H1 (cell line): Measurements from ENCODE around the gene FADS6. TPM values are rescaled to one million over a fixed set of nuclear protein-coding genes. Genes with fewer than 3 reads are reported as not detected.

ENCODE experiments used
- CTCF ChIA-PET: fragments of 300-600 bp; sonication (Branson Sonifier 250); formaldehyde crosslinking; loops from one replicate; lab custom pipeline; 2021; ENCODE audit not compliant: partially characterized antibody; lab: Charles Lee
- POLR2A ChIA-PET: fragments of 300-600 bp; sonication (Branson Sonifier 250); formaldehyde crosslinking; loops from one replicate; lab custom pipeline; 2021; ENCODE audit warnings: inconsistent platforms; ENCODE audit not compliant: partially characterized antibody; lab: Charles Lee
- DNase-seq, 2 experiments: peaks; one replicate each; pipeline versions ENCODE4 v3.0.0 to v3.0.0-alpha.2; 2010 to 2022; ENCODE audit warnings: low spot score in 2 of 2, low read depth in 1 of 2, mixed read lengths in 1 of 2
- FAIRE-seq: peaks from 2 replicates; lab custom pipeline; 2011; peaks lifted over from hg19 to GRCh38; lab: Jason Lieb, UNC
- H2AFZ ChIP-seq: 2 replicates; pipeline ENCODE4 v1.8.1; 2012; ENCODE audit warnings: low read length, inconsistent platforms
- H2AK5ac ChIP-seq: 2 replicates; pipeline ENCODE4 v1.6.1; 2013; ENCODE audit warnings: low read depth, low read length
- H2BK120ac ChIP-seq: replicated peaks from 2 replicates; pipeline ENCODE3; 2013; ENCODE audit warnings: low read depth, low read length, inconsistent platforms
- H2BK12ac ChIP-seq: 2 replicates; pipeline ENCODE4 v1.6.1; 2013; ENCODE audit warnings: low read depth, low read length
- H2BK15ac ChIP-seq: 2 replicates; pipeline ENCODE4 v1.6.1; 2013; ENCODE audit warnings: low read length
- H2BK20ac ChIP-seq: 2 replicates; pipeline ENCODE4 v1.6.1; 2013; ENCODE audit warnings: low read length
- H2BK5ac ChIP-seq: 2 replicates; pipeline ENCODE4 v1.6.1; 2013; ENCODE audit warnings: low read depth, low read length
- H3K14ac ChIP-seq: 2 replicates; pipeline ENCODE4 v1.6.1; 2013; ENCODE audit warnings: inconsistent platforms; ENCODE audit not compliant: insufficient read length
- H3K18ac ChIP-seq: 2 replicates; pipeline ENCODE4 v1.6.1; 2013; ENCODE audit warnings: low read length; ENCODE audit errors: extremely low read depth
- H3K23ac ChIP-seq: 2 replicates; pipeline ENCODE4 v1.6.1; 2013; ENCODE audit warnings: inconsistent platforms; ENCODE audit not compliant: insufficient read length
- H3K23me2 ChIP-seq: 2 replicates; pipeline ENCODE4 v1.6.1; 2013; ENCODE audit warnings: low read depth, low read length
- H3K27ac ChIP-seq: 2 replicates; pipeline ENCODE4 v1.6.1; 2011; ENCODE audit warnings: low read depth, low read length, inconsistent platforms
- H3K27me3 ChIP-seq, 4 experiments: replicated peaks in 1 of 4; 1 replicate in 1 of 4; 2 replicates in 3 of 4; pipeline versions ENCODE4 v1.6.1 to v1.8.1; 2011 to 2013; ENCODE audit warnings: low read length in 3 of 4, mild to moderate bottlenecking in 3 of 4, inconsistent platforms in 2 of 4, mixed read lengths in 2 of 4, moderate library complexity in 1 of 4; ENCODE audit not compliant: control insufficient read depth in 3 of 4, insufficient read depth in 3 of 4; ENCODE audit errors: extremely low read depth in 1 of 4
- H3K36me3 ChIP-seq, 4 experiments: 2 replicates each; pipeline versions ENCODE4 v1.6.1 to v1.8.1; 2011 to 2013; ENCODE audit warnings: mild to moderate bottlenecking in 4 of 4, low read length in 3 of 4, moderate library complexity in 2 of 4, control low read depth in 1 of 4, inconsistent platforms in 1 of 4; ENCODE audit not compliant: insufficient read depth in 4 of 4, control insufficient read depth in 2 of 4
- H3K4ac ChIP-seq: replicated peaks from 2 replicates; pipeline ENCODE3; 2013; ENCODE audit warnings: low read length, low read depth, mixed read lengths, inconsistent platforms; ENCODE audit not compliant: insufficient read length
- H3K4me1 ChIP-seq, 4 experiments: replicated peaks in 1 of 4; 1 replicate in 1 of 4; 2 replicates in 3 of 4; pipeline versions ENCODE4 v1.6.1 to v1.8.1; 2011 to 2013; ENCODE audit warnings: low read length in 3 of 4, inconsistent platforms in 2 of 4, mixed read lengths in 1 of 4; ENCODE audit not compliant: insufficient read depth in 4 of 4, control insufficient read depth in 3 of 4
- H3K4me2 ChIP-seq, 2 experiments: 2 replicates each; pipeline versions ENCODE4 v1.6.1 to v1.8.1; 2011 to 2013; ENCODE audit warnings: low read depth in 2 of 2, low read length in 2 of 2, control low read depth in 1 of 2, inconsistent platforms in 1 of 2, mild to moderate bottlenecking in 1 of 2; ENCODE audit not compliant: insufficient read depth in 1 of 2
- H3K4me3 ChIP-seq, 4 experiments: fragments of 200-600, 300-600 bp in 1 of 4; sonication (generic), shearing (Covaris generic), sonication (Bioruptor Twin) in 1 of 4; 2 replicates each; pipeline versions ENCODE4 v1.5.1 to v1.8.1; 2011 to 2016; ENCODE audit warnings: low read length in 4 of 4, low read depth in 3 of 4, control low read depth in 2 of 4, inconsistent platforms in 2 of 4, mild to moderate bottlenecking in 2 of 4, mixed read lengths in 1 of 4, moderate library complexity in 1 of 4; ENCODE audit not compliant: insufficient read depth in 2 of 4; ENCODE audit errors: extremely low read depth in 1 of 4
- H3K56ac ChIP-seq: replicated peaks from 2 replicates; pipeline ENCODE3; 2013; ENCODE audit warnings: low read depth, mild to moderate bottlenecking, mixed read lengths, low read length, inconsistent platforms; ENCODE audit not compliant: insufficient read length
- H3K79me1 ChIP-seq: 2 replicates; pipeline ENCODE4 v1.6.1; 2013; ENCODE audit warnings: low read depth, low read length, control low read depth
- H3K79me2 ChIP-seq, 2 experiments: 2 replicates each; pipeline versions ENCODE4 v1.6.1 to v1.8.1; 2012 to 2013; ENCODE audit warnings: low read length in 2 of 2, mild to moderate bottlenecking in 2 of 2, inconsistent platforms in 1 of 2; ENCODE audit not compliant: insufficient read depth in 2 of 2, control insufficient read depth in 1 of 2
- H3K9ac ChIP-seq, 4 experiments: replicated peaks in 1 of 4; 1 replicate in 1 of 4; 2 replicates in 3 of 4; pipeline versions ENCODE4 v1.6.1 to v1.8.1; 2011 to 2013; ENCODE audit warnings: low read depth in 3 of 4, low read length in 3 of 4, control low read depth in 2 of 4, mild to moderate bottlenecking in 2 of 4, moderate library complexity in 2 of 4, inconsistent platforms in 1 of 4; ENCODE audit errors: extremely low read depth in 1 of 4
- H3K9me3 ChIP-seq, 2 experiments: 2 replicates each; pipeline versions ENCODE4 v1.6.1 to v1.8.1; 2012 to 2013; ENCODE audit warnings: mild to moderate bottlenecking in 2 of 2, moderate library complexity in 2 of 2, control low read depth in 1 of 2, inconsistent platforms in 1 of 2, low read depth in 1 of 2, low read length in 1 of 2, mixed read lengths in 1 of 2; ENCODE audit not compliant: insufficient read depth in 2 of 2
- H4K20me1 ChIP-seq, 2 experiments: replicated peaks in 1 of 2; 2 replicates each; pipeline versions ENCODE3 to v1.8.1; 2011 to 2013; ENCODE audit warnings: inconsistent platforms in 2 of 2, low read length in 2 of 2, mild to moderate bottlenecking in 1 of 2; ENCODE audit not compliant: insufficient read depth in 2 of 2, control insufficient read depth in 1 of 2
- H4K5ac ChIP-seq: 2 replicates; pipeline ENCODE4 v1.6.1; 2013; ENCODE audit warnings: low read length, low read depth, mixed read lengths, inconsistent platforms; ENCODE audit not compliant: insufficient read length
- H4K8ac ChIP-seq: 2 replicates; pipeline ENCODE4 v1.8.0; 2013; ENCODE audit warnings: mild to moderate bottlenecking, moderate library complexity, low read length, inconsistent platforms; ENCODE audit not compliant: insufficient read depth; ENCODE audit errors: extremely low read depth
- H4K91ac ChIP-seq: replicated peaks from 2 replicates; pipeline ENCODE3; 2013; ENCODE audit warnings: low read length, mixed read lengths, inconsistent platforms; ENCODE audit not compliant: insufficient read length
- BACH1 ChIP-seq: IDR thresholded peaks from 2 replicates; pipeline ENCODE4 v1.6.1; 2012; ENCODE audit warnings: low read length, improper control_type of control experiment
- CHD2 ChIP-seq: IDR thresholded peaks from 2 replicates; pipeline ENCODE4 v1.6.1; 2012; ENCODE audit warnings: low read length, improper control_type of control experiment
- CTBP2 ChIP-seq: IDR thresholded peaks from 2 replicates; pipeline ENCODE4 v1.7.0; 2011; ENCODE audit warnings: borderline replicate concordance, mild to moderate bottlenecking, moderate library complexity, mixed read lengths, low read length; ENCODE audit not compliant: insufficient read depth, insufficient read length
- EP300 ChIP-seq, 2 experiments: IDR thresholded peaks; 1 replicate in 1 of 2; 2 replicates in 1 of 2; pipeline ENCODE4 v1.6.1; 2011 to 2012; ENCODE audit warnings: low read depth in 2 of 2, low read length in 2 of 2, mild to moderate bottlenecking in 2 of 2, borderline replicate concordance in 1 of 2, inconsistent platforms in 1 of 2, moderate library complexity in 1 of 2
- JUND ChIP-seq: IDR thresholded peaks from 2 replicates; pipeline ENCODE4 v1.6.1; 2011; ENCODE audit warnings: mild to moderate bottlenecking, improper control_type of control experiment, low read length
- KDM5A ChIP-seq: fragments of 200-600 bp; IDR thresholded peaks from 2 replicates; pipeline ENCODE4 v1.7.1; 2012; ENCODE audit warnings: mild to moderate bottlenecking, low read length, inconsistent platforms, mixed read lengths
- PHF8 ChIP-seq: fragments of 200-600 bp; sonication (generic); conservative IDR thresholded peaks from 2 replicates; pipeline ENCODE4 v1.7.1; 2012; ENCODE audit warnings: low read depth, mild to moderate bottlenecking, inconsistent platforms, low read length, moderate library complexity
- POU5F1 ChIP-seq: IDR thresholded peaks from 2 replicates; pipeline ENCODE4 v1.6.1; 2011; ENCODE audit warnings: low read depth, mild to moderate bottlenecking, low read length, moderate library complexity
- RBBP5 ChIP-seq: IDR thresholded peaks from 2 replicates; pipeline ENCODE4 v1.7.1; 2012; ENCODE audit warnings: low read depth, mild to moderate bottlenecking, inconsistent platforms, low read length, moderate library complexity, borderline replicate concordance
- USF2 ChIP-seq: IDR thresholded peaks from 2 replicates; pipeline ENCODE4 v1.6.1; 2011; ENCODE audit warnings: low read length, improper control_type of control experiment
- WGBS, 2 experiments: shearing (Covaris generic) in 1 of 2; methylation state at CpG; one replicate each; pipeline versions ENCODE4 v1.1.6 to v1.1.7; 2013 to 2015; ENCODE audit warnings: low lambda C conversion rate in 2 of 2, mixed read lengths in 2 of 2, inconsistent platforms in 1 of 2, low coverage in 1 of 2, missing lambda C conversion rate in 1 of 2; ENCODE audit not compliant: insufficient replicate concordance in 2 of 2, insufficient coverage in 1 of 2, insufficient read length in 1 of 2; ENCODE audit errors: extremely low coverage in 1 of 2, missing lambda C conversion rate in 1 of 2; 5-methylcytosine and 5-hydroxymethylcytosine counted together
- polyA plus RNA-seq, 7 experiments: library from polyadenylated mRNA; depleted of rRNA in 3 of 7; stranded (reverse) in 5 of 7; unstranded in 2 of 7; fragments of >200 nt in 5 of 7; fragments of 200-250 nt in 2 of 7; gene quantifications; 1 replicate in 5 of 7; 2 replicates in 1 of 7; 4 replicates in 1 of 7; pipeline versions ENCODE4 v1.2.1 to v1.2.3, GENCODE V29; 2011 to 2013; ENCODE audit warnings: missing spikeins in 2 of 7, mixed read lengths in 2 of 7
- total RNA-seq: library from RNA; stranded (reverse); fragmentation: NEBNext Ultra II Directional; extraction: Animal tissue kit (Norgen Biotek cat#: 25700); gene quantifications from 2 replicates; pipeline ENCODE4 v1.2.1, GENCODE V29; 2021
- TF ChIP-seq, protein P1 (sequence below): IDR thresholded peaks from 2 replicates; pipeline ENCODE4 v1.6.1; 2011; ENCODE audit warnings: low read depth, mild to moderate bottlenecking, low read length; ENCODE audit not compliant: insufficient read depth

The FADS6 gene
- total and polyA plus RNA-seq, 2 of the 8 experiments (the other 6 are each of a cell fraction or from before 2014, with no cell fraction given) = 0.56 to 2.5 TPM

GRCh38 chr17:74853048-74853397 is 40.4 kb downstream of the FADS6 start:
- H2BK5ac ChIP-seq = no peak overlapping the region
- H3K4me2 ChIP-seq = peak overlapping the region; percentile 69 to 94
- peak overlapping the region; percentile 25 for H3K4ac ChIP-seq
- H3K9me3 ChIP-seq = no peaks in the 10 kb centered on the region; a peak in 1 of 4 replicates
- FAIRE-seq (no peak), DNase-seq (no peak)
- H3K18ac ChIP-seq = peak overlapping the region; percentile 48; the same call in 1 of the 2 replicates
- no peak overlapping the region for H3K27ac ChIP-seq
- peak overlapping the region; percentile 46; the same call in 1 of the 2 replicates for H2BK15ac ChIP-seq
- no peak overlapping the region for H4K5ac ChIP-seq
- no peak overlapping the region for H3K14ac ChIP-seq
- no peak overlapping the region for H3K9ac ChIP-seq
- peak overlapping the region; percentile 54 for H4K91ac ChIP-seq
- no peaks in the 10 kb centered on the region for H3K79me2 ChIP-seq
- H3K36me3 ChIP-seq = no peaks in the 10 kb centered on the region
- WGBS, 2 experiments = 24% methylated on average over 9 of the region's 9 CpGs; no CpG with 5 or more reads in 1 of the 2 experiments
- H3K79me1 ChIP-seq = no peaks in the 10 kb centered on the region
- no peak overlapping the region for H3K56ac ChIP-seq
- no peak overlapping the region for H4K8ac ChIP-seq
- no peak overlapping the region for H3K23ac ChIP-seq
- H2AK5ac ChIP-seq = no peak overlapping the region
- no peak overlapping the region for H2BK20ac ChIP-seq
- peaks cover 28 to 92% (median 75%) of the 10 kb centered on the region in 4 experiments for H3K27me3 ChIP-seq
- peaks cover 4% of the 10 kb centered on the region; the same call in 1 of the 2 replicates for H3K23me2 ChIP-seq
- peak overlapping the region; percentile 40 to 70 (median 59) for H3K4me3 ChIP-seq
- peak overlapping the region; percentile 75; the same call in 1 of the 2 replicates for H2AFZ ChIP-seq
- peaks cover 0 to 7% (median 3%) of the 10 kb centered on the region in 4 experiments; a peak in 5 of 7 replicates for H3K4me1 ChIP-seq
- H2BK12ac ChIP-seq = no peak overlapping the region
- ChIA-PET CTCF (interaction anchor here (1.1 to 99.6 kb wide), 6 partner anchors 9 to 115 kb away, joined by 3 to 2981 read pairs (median 8); partner anchors contain the start of genes FDXR, GRIN2C, NAT9 and RAB37), POLR2A (interaction anchor here (1.0 to 3.0 kb wide), 7 partner anchors 9 to 107 kb away, joined by 3 to 23 read pairs (median 5); partner anchors contain the start of gene FDXR)
- peak overlapping the region; percentile 64 for H2BK120ac ChIP-seq
- H4K20me1 ChIP-seq = peaks cover 5 to 9% of the 10 kb centered on the region in 2 experiments
- TF ChIP-seq KDM5A (no peak), USF2 (no peak), JUND (no peak), PHF8 (no peak), RBBP5 (no peak), CHD2 (no peak), EP300 (IDR thresholded peaks at IDR 0.05; ENCODE audit: borderline replicate concordance in 1 of 2, low read depth in 2 of 2, low read length in 2 of 2) (no peak), POU5F1 (no peak), BACH1 (no peak), CTBP2 (no peak)
- TF ChIP-seq, protein P1, sequence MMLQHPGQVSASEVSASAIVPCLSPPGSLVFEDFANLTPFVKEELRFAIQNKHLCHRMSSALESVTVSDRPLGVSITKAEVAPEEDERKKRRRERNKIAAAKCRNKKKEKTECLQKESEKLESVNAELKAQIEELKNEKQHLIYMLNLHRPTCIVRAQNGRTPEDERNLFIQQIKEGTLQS = no peak
